Left kidney (tissue), 2 donors: ENCODE data around the gene PNPLA3. TPM values are rescaled to one million over a fixed set of nuclear protein-coding genes. Genes with fewer than 3 reads are reported as not detected.
A peak's percentile ranks its signal among the peaks of the same experiment; 100 is the strongest.

ENCODE experiments used
- DNase-seq: peaks from one replicate; pipeline ENCODE4 v3.0.0-alpha.2; 2013
- polyA plus RNA-seq: library from polyadenylated mRNA; unstranded; fragments of 120-200 nt; gene quantifications from one replicate; pipeline ENCODE4 v1.2.1, GENCODE V29; 2013; ENCODE audit not compliant: insufficient read length

PNPLA3 gene
- polyA plus RNA-seq, 1 donor: 2.0 TPM

DNA sequence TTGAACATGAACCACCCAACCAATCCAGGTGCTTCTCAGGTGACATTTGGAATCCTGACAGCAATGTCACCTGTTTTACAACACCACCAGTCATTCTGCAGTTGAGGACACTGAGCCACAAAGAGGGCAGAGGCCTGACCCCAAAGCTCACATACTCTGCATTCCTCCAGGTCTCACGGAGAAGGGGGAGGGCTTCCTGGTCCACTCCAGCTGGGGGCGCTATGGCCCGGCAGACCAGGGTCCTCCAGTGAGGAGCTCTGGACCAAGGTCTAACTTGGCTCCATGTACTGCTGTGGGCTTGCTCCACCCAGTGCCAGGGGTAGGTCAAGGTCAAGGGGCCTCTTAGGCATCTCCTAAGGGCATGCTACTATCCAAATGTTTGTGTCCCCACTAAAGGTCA lies 1.5 kb upstream of the PNPLA3 start:
- no peak for DNase-seq

DNA sequence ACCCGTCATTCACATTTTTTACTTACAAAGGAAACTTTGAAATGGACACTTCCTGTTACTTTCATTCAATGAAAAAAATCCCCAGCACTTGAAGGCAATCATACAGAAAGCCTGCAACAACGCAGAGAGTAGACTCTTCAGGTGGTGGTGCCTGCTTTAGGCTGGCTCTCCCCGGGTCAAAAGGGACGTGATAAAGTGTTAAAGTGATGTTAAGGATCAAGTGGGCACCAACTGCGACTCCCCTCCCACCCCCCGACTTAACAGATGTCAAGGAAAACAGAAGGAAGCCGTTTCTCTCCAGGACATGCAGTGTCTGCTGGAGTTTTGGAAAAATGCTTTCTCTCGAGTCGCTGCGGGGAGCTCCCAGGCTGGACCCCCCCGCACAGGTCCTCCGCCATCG lies 414 bp upstream of the PNPLA3 start:
- no peak for DNase-seq

DNA sequence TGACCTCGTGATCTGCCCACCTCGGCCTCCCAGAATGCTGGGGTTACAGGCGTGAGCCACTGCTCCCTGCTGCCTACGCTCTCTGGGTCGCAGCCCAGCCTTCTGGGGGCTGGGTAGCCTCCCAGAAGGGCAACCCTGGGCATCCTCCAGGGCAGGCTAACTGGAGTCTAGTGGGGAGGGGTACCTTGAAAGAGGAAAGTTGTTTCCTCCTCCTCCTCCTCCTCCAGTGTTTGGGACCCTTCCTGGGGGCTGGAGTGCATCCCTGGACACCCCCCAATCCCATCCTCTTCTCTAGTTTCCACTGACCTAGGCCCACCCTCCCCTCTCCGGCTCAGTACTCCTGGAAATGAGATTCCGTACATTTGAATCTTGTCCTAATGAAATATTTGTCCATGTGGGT lies 1.3 kb downstream of the PNPLA3 start:
- no peak for DNase-seq

DNA sequence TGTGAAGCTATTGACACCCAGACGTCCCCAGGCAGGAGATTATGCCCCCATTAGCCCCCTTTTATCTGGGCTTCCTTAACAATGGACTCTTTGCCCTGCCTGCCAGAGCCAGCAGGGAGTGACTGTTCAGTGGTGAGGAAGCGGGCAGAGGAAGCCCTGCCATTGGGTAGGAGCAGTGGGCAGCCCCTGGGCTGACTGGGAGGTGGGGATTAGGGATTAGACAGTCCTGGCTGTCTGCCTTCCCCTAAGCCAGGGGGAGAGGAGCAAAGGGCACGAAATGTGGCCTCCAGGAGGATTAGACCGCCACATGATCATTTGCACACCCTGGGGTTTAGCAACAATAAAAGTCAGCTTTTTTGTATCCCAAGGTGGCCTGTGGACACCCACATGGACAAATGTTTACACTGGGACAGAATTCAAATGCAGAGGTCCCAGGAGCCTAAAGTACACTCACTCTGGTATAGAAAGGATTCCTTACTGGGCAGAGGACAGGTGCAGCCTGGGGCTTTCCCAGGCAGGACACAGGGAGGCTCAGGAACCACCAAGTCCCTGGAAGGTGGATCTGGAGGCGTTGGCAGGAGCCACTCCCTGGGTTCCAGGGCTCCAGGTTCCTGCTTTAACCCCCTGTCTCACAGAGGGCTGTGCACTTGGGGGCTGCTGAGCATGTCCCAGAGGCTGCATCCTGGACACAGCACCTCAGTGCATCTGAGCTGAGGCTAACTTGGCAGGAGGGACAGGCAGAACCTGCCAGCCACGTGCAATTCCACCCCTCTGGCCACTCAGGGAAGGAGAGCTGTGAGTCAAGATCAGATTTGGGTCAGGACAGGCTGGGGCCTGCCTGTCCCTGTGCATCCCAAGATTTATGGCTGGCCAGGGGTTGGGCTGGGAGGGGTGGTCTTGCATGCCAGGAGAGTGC lies 2.1 kb downstream of the PNPLA3 start:
- no peak for DNase-seq

DNA sequence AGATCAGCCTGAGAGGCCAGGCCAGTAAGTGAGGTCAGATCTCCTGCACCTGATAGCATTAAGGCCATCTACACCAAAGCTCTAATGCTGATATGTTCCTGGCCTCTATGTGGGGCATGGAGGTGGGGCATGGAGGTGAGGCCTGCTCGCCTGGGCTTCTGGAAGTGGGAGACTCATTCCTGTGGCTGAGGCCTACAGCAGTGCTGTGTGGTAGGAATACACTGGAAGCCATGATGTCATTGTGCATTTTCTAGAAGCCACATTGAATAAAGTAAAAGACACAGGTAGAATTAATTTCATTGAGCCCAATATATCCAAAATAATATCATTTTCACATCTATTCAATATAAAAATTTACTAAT lies 2.7 kb downstream of the PNPLA3 start:
- no peak for DNase-seq

DNA sequence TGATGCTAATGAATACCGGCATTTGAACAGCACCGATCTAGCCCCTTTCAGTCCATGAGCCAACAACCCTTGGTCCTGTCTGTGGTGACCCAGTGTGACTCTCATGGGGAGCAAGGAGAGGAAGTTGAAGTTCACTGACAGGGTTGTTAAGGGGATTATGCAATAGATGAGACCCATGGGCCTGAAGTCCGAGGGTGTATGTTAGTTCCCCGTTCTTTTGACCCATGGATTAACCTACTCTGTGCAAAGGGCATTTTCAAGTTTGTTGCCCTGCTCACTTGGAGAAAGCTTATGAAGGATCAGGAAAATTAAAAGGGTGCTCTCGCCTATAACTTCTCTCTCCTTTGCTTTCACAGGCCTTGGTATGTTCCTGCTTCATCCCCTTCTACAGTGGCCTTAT lies 4.9 kb downstream of the PNPLA3 start:
- DNase-seq: no peak

DNA sequence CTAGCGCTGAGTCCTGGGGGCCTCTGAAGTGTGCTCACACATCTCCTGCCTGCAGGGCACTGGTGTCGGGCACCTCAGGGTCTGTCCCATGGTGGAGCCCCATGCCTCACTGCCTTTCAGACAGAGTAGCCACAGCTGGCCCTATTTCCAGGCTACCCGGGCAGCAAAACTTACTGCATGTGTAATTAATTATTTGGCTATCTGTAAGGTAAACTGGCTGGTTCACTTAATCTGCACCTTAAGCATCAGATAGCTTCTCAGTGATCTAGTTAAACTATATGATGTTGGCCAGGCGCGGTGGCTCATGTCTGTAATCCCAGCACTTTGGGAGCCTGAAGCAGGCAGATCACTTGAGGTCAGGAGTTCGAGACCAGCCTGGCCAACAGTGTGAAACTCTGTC lies 5.3 kb downstream of the PNPLA3 start:
- DNase-seq: no peak

DNA sequence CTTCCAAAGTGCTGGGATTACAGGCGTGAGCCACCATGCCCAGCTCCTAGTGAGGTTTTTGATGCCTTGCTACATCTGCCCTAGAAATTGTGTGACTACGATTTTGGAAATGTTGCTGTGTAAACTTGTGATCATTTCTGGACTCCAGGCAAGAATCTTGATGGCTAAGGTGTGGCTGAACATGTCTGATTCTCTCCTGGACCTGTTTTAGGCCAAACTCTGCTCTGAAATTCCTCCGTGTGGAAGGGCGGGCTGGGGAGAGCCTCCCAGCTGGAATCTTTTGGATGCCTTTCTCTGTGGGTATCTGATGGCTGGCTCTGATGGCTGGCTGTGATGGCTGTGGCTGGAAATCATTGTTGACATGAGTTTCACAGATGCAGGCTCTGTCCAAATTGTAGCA lies 8.2 kb downstream of the PNPLA3 start:
- DNase-seq: no peak

DNA sequence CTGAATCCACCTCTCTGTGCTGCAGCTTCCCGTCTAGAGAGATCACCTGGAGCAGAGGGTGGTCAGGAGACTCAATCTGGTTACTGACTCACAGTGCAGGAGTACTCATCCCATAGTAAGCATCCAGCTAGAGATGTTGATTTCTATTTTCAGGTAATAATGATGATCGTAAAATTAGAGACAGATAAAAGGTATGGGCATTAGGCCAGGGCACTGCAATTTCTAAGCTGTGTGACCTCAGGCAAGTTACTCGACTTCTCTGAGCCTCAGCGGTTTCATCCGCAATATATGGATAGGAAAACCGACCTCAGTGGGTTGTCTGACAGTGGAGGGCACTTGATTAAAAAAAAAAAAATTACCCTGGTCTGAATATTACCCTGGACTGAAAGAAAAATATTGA lies 17.8 kb downstream of the PNPLA3 start:
- no peak for DNase-seq

DNA sequence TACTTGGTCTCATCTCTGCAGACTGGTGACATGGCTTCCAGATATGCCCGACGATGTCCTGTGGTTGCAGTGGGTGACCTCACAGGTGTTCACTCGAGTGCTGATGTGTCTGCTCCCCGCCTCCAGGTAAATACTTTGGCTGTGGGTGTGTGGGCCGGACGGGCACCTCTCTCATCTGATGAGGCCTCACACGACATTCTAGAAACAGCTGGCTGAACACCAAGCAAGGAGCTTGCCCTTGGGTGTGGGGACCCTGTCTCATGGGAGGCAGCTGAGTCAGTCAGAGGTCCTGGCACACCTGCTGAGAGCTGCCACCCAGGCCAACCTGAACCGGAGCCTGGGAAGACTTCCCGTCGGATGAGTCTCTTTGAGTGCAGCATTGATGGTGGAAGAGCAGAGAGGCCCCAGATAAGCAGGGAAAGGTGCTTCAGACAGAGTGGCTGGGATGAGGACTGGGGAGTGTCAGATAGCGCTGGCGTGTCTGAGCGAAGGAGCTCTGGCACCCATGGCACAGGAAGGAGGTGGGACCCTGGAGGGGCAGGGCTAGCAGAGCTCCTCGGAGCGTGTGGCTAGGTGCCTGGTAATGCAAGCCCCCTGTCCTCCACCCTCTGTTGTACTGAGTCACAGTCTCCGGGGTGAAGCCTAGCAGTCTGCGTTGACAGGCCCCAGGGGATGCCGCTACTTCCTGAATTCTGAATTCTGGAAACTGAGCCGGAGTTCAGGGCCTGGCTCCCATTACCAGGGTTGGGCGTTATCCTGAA lies 21.2 kb downstream of the PNPLA3 start:
- DNase-seq: no peak

DNA sequence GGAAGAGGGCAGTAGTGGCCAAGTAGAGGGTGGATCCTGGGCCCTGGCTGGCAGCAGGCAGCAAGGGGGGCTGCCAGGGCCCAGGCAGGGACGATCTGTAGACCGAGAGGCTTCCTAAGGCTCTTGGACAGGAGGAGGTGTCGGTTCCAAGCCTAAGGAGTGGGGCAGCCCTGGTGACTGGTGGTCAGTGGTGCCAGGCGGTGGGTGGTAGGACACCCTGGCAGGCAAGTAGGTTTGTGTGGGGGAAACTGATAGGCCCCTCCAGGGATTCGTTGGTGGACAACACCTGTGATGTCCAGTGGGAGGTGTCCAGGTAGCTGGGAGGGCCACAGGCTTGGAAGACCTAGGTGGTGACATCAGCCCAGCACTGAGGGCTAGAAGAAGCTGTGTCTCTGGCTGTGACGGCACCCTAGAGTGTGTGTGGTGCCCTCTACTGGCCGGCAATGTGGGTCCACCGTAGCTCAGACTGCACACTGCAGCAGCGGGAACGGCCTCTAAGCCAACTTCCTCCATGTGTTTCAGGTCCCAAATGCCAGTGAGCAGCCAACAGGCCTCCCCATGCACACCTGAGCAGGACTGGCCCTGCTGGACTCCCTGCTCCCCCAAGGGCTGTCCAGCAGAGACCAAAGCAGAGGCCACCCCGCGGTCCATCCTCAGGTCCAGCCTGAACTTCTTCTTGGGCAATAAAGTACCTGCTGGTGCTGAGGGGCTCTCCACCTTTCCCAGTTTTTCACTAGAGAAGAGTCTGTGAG lies 22.2 kb downstream of the PNPLA3 start:
- peak; percentile 52 for DNase-seq

DNA sequence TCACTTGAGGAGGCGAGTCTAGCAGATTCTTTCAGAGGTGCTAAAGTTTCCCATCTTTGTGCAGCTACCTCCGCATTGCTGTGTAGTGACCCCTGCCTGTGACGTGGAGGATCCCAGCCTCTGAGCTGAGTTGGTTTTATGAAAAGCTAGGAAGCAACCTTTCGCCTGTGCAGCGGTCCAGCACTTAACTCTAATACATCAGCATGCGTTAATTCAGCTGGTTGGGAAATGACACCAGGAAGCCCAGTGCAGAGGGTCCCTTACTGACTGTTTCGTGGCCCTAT lies 22.7 kb downstream of the PNPLA3 start:
- DNase-seq: no peak

DNA sequence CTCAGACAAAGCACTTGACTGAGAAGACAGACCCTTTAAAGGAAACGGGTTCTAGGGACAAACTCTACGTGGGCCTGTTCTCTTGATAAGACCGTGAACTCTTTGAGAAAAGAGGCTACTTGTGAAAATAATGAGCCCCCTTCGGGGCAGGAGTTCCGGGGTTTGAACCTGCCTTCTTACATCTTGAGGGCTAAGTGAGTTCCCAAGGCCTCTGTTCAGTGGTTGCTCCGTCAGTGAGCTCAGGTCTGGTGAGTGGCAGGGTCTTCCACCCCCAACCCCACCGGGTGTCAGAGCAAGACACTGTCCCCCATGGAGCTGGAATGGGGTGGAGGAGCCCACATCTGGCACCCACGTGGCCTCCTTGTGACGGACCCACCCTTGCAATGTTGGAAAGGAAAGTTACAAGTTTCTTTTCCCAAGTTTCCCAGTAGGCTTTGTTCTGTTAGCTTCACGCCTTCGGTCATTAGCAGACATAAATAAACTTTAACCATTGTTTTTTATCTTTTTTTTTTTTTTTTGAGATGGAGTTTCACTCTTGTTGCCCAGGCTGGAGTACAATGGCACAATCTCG lies 25.3 kb downstream of the PNPLA3 start:
- DNase-seq: no peak

DNA sequence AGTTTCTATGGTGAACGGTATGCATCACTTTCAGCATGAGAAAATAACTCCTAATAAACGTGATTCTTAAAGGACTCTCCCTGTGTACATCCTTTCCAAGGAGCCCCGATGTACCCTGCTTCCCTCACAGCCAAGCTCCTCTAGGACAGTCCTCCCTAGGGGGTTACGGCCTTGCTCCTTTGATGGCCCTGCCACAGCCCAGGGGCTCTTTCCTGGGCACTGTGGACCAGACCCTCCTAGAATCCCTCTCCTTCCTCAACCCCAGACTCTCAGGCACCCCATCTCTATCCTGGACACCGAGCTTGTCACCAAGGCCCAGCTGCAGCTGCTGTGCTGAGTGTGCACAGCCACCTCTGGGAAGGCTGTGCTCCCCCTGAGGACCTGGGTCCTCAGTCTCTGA lies 27.8 kb downstream of the PNPLA3 start:
- DNase-seq: no peak

DNA sequence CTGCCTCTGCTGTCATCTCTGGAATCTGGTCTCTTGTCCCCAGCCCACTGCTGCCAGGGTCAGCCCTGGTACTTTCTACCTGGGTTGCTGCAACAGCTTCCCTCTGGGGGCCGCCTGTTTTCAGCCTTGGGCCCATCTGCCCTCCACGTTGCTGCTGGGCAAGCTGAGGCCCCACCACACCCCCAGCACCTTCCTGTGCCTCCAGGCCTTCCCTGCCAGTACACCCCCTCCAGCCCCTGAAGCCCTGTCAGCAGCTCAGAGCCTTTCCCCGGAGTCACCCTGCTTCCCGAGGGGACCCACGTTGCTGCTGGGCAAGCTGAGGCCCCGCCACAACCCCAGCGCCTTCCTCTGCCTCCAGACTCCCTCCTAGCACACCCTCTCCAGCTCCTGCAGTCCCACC lies 28.4 kb downstream of the PNPLA3 start:
- DNase-seq: no peak

DNA sequence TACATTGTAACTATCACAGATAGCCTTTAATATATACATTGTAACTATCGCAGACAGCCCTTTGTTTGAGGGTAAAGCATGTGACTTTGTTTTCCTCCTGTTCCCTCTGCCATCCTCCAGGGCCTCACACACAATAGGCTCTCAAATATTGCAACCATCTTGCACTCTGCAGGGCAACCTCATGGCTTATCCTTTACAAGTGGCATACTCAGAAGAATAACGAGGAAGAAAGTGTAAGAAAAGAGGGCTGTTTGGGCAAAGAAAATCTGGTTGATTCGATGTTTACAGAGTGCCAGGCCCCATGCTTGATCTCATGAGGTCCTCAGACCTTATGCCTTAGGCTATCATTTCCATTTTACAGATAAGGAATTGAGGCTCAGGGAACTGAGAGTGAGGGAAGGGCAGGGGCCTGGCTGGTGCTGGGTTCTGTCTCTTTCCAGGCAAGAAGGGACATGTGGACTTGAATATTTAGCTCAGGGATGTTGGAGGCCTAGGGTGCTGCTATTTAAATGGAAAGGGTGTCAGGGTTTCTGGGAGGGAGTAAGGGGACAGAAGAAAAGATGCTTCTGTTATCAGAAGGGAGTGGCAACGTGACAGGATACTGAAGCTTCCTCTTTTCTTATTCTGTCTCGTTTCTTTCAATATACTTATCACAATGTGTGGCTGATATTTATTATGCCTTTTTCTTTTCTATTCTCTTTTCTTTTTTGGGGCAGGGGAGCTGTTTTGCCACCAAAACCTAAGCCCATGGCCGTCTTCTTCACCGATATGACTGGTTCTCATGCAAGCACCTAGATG lies 30.6 kb downstream of the PNPLA3 start:
- DNase-seq: no peak

DNA sequence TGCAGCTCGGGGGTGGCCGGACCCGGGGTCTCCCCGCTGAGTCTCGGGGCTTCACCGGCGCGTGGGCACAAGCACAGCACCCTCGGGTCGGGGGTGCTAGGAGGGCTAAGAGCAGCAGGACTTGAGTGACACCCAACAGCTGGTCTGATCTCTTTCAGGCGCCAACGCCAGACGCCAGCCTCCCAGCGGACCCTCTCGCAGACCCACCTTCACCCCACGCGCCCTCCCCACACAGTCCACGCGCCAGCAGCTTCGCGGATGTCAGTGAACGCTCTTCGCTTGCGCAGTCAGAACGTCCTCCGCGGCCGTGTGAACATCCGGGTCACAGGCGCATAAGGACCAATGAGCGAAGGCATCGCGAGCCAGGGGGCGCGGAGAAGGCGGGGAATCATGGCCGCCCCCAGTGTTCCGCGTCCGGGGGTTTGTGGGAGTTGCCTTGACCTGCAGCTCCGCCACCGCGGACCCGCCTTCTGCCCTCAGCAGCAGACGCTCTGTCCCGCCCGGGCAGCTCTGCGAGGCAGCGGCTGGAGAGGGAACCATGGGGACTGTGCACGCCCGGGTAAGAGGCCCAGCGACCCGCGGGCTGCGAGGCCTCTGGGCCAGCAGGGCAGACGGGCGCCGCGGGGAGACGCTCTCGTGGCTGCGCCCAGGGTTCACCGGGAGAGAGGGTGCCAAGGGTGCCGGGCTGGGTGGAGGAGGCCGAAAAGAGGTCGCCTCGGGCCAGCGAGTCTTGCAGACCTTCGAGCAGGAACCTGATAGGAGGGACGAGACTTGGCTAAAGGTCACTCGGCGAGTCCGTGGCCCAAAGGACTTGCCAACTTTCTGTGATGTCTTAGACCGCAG lies 31.7 kb downstream of the PNPLA3 start, which contains the start of gene SAMM50:
Gene SAMM50 (plus strand): TSS at position 403 of the 843 bp plus-strand sequence. CDS start 136 bp downstream, at position 539.
- DNase-seq: peak; percentile 92

DNA sequence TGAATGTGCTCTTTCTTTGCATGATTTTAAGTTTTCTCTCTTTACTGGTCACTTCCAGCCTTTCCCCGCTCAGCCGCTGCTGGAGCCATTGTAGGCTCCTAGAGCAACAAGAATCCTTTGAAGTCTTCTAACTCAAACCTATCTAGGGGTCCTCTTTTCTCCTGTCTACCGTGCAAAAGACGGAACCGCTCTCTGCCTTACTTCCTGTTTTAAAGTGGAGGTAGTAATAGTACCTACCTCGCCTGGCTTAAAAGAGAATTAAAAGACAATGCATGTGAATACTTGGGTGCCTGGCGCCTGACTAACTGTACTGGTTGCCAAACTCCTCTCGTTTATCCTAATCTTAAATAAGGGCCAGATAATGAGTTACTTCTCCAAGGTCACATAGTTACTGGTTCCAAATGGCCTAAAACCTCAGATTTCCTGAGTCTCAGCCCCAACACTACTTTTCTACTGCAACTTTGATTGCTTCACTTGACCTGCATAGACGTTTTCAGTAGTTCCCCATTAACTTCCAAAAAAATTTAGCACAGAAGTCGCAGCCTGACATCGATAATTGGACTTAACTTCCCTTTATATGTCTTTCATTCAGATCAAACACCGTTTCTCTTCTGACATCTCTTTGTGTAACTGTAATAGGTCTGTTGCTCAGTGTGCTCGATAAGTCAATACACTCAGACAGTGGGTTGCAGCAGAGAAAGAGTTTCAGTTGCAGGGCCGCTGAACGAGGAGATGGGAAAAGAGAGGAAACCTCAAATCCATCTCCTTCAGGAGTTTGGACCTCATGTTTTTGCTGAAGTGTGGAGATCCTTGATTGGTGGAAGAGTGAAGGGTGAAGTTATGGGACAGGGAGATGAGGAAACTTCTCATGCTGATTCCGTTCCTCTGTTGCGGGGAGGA lies 32.5 kb downstream of the PNPLA3 start:
- no peak for DNase-seq

DNA sequence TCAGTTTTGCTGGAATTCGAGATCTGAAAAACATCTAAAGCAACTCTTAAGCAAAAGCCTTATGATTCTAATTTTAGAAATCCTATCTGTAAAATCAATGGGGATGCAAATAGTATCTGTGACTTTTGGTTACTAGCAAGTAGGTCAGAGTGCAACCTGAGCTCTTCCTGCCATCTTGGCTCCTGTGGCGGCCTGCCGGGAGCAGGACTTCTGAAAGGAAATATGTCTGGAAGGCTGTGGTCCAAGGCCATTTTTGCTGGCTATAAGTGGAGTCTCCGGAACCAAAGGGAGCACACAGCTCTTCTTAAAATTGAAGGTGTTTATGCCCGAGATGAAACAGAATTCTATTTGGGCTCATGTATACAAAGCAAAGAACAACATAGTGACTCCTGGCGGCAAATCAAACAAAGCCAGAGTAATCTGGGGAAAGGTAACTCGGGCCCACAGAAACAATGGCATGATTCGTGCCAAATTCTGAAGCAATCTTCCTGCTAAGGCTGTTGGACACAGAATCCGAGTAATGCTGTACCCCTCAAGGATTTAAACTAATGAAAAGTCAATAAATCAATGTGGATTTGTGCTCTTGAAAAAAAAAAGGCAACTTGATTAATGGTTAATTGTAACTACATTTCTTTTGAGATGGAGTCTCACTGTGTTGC lies 33.3 kb downstream of the PNPLA3 start:
- no peak for DNase-seq
